Measurements from ENCODE around the gene AP5S1.
A peak's percentile ranks its signal among the peaks of the same experiment; 100 is the strongest.

The AP5S1 gene

DNA sequence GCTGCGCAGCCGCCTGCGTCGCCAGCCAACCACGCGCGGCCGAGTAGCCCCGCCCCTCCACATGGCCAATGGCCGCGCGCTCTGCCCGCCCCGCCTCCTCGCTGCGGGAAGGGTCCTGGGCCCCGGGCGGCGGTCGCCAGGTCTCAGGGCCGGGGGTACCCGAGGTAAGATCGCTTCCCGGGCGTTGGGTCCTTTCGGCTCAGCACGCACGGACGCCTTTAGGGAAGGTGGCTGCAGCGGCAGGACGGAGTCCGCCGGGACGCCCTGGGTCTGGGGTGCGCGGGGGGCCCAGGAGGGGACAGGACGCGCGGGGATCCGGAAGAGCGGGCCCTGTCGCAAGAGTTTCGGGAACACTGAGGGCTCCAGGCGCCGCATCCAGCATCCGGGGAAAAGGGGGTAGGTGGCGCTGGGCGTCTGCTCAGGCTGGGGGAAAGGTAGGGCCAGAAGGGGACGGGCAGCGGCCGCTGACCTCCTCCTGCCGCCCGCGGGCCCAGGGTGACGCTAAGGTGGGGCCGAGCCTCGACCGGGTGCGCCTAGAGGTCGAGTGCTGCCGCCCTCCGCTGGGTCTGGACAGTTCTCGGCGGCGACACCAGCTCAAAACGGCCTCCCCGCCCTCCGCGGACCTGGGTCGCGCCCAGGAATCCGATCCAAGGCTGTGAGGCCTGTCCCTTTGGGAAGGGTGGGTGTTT, 26.5 kb downstream of the AP5S1 start, which contains the start of gene MAVS:
Gene MAVS (plus strand): TSS at position 95 of the 689 bp plus-strand sequence. CDS start 7,791 bp downstream, outside the sequence.
- DNase-seq, result peak; percentile 73

DNA sequence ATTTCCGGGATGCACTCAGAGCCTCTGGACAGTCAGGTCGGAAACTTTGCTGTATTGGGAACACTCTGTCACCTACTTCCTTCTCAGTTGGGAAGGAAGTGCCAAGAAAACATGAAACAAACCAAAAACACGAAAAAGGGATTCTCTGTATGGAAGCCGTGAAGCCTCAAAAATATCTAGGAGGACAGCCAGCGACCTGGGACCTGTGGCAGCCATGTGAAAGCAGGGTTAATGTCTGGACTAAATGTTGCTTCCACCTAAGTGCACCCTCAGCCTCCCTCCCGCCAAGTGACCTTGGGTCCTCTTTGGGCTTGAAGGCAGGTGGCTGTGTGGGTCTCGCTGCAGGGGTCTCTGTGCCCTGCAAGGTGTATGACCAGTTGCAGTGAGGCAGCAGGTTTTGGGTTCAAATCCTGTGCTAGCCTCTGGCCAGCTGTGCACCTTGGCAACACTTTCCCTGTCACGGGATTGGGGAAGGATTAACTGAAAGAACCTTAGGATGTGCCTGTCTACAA, 27.1 kb downstream of the AP5S1 start:
- DNase-seq, result peak; percentile 10

DNA sequence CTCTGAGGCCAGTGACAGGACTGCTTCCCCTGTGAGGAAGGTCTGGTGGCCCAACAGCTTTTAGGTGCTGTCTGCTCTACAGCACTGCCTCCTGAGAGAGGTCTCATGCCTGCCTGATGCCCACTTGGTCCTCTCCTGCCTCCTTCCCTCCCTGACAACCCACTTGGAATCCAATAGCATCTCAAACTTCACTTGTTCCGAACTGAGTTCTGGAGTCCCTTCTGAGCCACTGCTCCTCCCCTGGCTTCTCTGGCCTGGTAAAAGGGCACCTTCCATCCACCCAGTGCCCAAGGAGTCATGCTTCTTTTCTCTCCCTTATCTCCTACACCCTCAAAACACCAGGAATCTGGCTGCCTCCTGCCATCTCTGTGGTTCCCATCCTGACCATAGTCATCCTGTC, 28.2 kb downstream of the AP5S1 start:
- DNase-seq, result no peak

DNA sequence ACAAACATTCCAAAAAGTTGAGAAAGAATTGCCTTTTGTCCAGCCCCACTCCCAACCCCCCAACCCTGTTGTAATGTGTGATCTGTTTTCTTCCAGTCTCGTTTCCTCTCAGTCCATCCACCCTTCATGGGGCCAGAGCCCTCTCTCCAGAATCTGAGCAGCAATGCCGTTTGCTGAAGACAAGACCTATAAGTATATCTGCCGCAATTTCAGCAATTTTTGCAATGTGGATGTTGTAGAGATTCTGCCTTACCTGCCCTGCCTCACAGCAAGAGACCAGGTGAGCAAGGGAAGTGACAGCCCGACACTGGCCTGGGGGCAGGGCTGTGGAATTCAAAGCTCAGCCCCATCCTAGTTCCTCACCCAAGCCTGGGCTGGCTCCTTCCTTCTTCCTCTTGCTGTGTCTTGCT, 34.1 kb downstream of the AP5S1 start:
- no peak for DNase-seq

DNA sequence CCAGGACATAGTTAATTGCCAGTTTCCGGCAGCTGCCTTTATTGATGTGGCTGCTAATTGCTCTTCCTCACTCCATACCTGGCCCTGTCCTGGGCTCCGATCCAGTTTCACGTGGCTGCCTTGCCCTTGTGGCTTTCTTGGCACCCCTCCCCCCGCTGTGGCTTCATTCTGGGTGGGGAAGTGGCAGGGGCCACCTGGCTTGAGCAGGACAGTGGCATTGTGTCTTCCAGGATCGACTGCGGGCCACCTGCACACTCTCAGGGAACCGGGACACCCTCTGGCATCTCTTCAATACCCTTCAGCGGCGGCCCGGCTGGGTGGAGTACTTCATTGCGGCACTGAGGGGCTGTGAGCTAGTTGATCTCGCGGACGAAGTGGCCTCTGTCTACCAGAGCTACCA, 37.1 kb downstream of the AP5S1 start:
- DNase-seq, result no peak

DNA sequence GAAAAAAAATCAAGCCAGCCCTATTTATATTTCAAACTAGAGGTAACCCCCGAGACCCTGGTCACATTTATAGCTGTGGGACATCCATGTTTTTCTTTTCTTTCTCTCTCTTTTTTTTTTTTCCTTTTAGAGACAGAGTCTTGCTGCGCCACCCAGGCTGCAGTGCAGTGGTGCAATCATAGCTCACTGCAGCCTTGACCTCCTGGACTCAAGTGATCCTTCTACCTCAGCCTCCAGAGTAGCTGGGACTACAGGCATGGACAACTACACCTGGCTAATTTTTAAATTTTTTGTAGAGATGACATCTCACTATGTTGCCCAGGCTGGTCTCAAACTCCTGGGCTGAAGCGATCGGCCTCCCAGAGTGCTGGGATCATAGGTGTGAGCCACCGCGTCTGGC, 38.3 kb downstream of the AP5S1 start:
- DNase-seq, result no peak

DNA sequence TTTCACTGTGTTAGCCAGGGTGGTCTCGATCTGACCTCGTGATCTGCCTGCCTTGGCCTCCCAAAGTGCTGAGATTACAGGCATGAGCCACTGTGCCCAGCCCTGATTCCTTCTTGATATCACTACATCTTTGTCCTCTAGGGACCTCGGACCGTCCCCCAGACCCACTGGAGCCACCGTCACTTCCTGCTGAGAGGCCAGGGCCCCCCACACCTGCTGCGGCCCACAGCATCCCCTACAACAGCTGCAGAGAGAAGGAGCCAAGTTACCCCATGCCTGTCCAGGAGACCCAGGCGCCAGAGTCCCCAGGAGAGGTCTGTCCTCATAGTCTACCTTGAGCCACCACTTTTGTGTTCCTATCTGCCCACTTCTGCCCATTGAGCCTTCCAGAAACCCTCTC, 40.8 kb downstream of the AP5S1 start:
- no peak for DNase-seq

DNA sequence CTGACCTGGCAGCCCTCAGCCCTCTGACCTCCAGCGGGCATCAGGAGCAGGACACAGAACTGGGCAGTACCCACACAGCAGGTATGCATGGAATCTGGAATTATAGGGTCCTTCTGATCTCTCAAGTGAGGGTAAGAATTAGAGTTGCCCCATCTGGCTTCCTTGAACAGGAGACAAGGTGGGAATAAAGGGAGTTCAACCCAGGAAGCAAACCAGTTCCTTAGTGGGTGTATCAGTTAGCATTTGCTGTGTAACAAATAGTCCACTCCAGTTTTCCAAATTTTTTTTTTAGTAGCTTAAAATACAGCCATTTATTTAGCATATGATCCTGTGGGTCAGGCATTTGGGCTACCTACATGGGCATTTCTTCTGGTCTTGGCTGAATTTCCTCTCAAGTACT, 42.0 kb downstream of the AP5S1 start:
- no peak for DNase-seq

DNA sequence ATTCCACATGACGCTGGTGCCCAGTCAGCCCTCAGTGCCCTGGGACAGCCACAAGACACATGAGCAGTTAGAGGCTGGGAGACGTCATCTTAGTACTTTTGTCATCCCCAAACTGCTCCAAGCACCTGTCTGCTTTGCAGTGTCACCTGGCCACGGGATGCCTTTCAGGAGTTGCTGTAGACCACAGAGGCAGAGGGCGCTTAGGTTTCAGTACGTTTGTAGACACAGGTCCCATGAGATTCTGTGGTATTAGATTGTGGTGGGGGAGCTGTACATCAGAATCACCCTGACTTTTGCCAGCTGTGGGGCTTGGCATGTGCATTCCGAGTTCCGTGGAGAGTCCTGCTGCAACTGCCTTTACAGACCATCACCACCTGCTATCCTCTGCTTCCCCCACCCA, 43.0 kb downstream of the AP5S1 start:
- DNase-seq, result no peak

DNA sequence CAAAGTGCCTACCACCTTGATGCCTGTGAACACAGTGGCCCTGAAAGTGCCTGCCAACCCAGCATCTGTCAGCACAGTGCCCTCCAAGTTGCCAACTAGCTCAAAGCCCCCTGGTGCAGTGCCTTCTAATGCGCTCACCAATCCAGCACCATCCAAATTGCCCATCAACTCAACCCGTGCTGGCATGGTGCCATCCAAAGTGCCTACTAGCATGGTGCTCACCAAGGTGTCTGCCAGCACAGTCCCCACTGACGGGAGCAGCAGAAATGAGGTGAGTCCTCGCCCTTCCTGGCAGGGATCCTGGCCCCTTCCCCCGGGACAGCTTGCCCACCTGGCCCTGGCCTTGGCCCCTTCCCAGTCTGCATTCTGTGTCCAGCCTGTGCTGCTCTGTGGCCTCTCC, 44.2 kb downstream of the AP5S1 start:
- DNase-seq, result no peak

DNA sequence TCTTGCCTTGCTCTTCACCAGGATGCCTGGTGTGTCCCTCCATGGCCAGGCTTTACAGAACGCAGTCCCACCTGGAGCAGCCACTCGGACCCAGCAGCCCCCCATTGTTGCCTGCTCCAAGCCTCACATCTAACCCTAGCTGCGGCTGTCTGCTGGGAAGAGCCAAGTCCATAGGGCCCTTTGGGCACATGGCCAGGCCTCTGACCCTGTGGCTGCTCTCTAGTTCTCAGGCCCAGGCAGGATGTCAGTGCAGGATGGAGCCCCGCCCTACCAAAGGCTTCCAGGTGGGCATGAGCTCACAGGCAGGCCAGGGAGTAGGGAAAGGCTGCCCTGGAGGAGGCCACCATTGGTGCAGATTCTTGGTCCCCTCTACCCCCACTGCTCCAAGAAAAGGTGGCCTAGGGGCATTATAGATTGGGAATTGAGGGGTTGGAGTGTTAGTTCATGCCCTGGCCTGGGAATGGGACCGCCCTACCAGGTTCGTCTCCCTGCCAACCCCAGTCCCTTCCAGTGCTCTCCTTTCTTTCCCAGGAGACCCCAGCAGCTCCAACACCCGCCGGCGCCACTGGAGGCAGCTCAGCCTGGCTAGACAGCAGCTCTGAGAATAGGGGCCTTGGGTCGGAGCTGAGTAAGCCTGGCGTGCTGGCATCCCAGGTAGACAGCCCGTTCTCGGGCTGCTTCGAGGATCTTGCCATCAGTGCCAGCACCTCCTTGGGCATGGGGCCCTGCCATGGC, 45.0 kb downstream of the AP5S1 start:
- DNase-seq, result no peak

DNA sequence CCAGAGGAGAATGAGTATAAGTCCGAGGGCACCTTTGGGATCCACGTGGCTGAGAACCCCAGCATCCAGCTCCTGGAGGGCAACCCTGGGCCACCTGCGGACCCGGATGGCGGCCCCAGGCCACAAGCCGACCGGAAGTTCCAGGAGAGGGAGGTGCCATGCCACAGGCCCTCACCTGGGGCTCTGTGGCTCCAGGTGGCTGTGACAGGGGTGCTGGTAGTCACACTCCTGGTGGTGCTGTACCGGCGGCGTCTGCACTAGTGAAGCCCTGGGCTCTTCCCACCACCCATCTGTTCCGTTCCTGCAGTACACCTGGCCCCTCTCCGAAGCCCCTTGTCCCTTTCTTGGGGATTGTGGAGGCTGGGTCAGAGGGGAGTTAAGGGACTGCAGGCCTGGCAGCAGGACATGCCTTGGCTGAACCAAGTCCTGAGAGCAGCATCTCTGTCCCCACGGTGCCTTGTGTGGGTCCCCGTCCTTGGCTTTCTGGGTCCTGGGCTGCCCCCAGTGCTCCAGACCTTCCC, 45.6 kb downstream of the AP5S1 start:
- no peak for DNase-seq

DNA sequence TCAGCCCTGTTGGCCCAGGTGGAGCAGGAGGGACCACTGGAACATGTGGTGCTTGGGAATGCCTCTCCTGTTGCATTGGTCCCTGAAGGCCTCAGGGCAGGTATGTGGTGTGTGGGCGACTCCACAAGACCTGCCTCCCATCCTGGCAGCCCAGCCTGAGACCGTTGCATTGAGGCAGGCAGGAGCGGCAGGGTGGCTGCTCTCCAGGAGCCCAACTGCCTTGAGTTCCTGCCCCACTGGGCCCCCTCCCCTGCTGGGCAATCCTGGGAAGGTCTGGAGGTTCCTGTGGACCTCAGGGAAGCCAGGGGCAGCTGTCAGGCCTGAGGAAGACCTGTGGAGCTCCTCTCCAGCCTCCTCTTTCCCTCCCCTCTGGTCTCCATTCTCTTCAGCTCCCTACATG, 46.1 kb downstream of the AP5S1 start:
- no peak for DNase-seq

DNA sequence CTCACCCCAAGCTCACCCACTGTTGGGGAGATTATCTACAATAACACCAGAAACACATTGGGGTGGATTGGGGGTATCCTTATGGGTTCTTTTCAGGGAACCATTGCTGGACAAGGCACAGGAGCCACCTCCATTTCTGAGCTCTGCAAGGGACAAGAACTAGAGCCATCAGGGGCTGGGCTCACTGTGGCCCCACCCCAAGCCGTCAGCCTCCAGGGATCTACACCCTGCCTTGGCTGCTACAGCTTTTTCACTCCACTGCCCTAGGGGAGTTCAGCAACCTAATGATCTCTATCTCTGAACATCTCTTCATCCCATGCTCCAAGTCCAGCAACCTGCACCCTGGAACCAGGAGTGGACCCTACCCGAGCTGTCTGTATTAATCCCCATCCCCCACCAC, 47.5 kb downstream of the AP5S1 start:
- DNase-seq, result no peak

DNA sequence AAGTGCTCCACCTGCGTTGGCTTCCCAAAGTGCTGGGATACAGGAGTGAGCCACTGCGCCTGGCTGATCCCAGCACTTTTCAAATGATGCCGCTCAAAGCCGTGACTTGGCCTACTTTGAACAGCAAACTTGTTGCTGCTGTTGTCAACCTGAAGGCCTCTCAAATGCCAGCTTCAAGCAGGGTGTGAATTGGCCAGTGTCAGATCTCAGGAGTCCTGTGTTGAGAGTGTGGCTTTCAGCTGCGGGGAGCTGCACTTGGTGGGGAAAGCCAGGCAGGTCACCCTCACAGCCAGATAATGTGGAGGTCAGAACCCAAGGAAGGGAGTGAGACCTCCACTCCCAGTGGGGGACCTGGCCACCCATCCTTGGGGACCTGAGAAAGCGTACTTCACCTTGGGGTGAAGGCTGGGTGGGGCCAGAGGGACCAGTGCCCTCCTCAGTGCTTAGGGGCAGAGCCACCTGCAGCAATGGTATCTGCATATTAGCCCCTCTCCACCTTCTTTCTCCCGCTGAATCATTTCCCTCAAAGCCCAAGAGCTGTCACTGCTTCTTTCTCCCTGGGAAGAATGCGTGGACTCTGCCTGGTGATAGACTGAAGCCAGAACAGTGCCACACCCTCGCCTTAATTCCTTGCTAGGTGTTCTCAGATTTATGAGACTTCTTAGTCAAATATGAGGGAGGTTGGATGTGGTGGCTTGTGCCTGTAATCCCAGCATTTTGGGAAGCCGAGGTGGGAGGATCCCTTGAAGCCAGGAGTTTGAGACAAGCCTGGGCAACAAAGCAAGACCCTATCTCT, 49.7 kb downstream of the AP5S1 start:
- DNase-seq, result no peak

DNA sequence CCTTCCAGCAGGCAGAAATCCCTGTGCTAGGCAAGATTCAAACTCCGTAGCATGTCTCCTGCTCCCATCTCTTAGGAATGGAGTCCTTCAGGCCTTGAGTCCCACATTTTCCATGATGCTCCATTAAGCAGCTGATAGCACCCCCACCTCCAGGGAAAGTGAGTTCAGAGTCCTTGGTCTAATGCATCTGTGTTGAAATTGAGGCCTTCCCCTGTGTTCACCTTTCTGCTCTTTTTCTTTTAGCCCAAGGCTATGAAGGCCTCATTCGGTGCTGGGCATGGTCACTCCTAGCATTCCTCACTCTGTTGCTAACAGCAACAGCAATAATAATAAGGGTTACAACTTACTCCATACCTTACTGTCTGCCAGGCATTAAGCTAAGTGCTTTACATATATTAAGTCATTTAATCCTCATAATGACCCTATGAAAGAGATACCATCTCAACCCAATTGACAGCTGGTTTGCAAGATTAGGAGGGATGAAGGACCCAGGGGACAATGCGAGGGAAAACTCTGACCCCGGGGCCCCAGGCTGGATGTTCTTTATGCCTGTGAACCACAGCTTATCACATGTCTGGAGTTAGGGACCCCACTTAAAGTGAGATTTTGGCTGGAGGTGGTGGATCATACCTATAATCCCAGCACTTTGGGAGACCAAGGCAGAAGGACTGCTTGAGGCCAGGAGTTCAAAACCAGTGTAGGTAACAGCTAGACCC, 51.4 kb downstream of the AP5S1 start:
- no peak for DNase-seq

DNA sequence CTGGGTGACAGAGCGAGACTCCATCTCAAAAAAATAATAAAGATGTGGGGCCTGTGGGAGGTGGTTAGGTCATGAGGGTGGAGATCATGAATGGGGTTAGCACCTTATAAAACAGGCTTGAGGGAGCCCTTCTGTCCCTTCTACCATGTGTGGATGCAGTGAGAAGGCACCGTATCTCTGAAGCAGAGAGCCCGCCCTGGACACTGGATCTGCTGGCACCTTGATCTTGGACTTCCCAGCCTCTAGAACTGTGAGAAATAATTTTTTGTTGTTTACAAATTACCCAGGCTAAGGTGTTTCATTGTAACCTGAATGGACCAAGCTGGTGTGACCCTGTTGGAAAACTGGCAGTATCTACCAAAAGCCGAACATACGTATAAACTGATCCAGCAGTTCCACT, 53.2 kb downstream of the AP5S1 start:
- DNase-seq, result no peak

DNA sequence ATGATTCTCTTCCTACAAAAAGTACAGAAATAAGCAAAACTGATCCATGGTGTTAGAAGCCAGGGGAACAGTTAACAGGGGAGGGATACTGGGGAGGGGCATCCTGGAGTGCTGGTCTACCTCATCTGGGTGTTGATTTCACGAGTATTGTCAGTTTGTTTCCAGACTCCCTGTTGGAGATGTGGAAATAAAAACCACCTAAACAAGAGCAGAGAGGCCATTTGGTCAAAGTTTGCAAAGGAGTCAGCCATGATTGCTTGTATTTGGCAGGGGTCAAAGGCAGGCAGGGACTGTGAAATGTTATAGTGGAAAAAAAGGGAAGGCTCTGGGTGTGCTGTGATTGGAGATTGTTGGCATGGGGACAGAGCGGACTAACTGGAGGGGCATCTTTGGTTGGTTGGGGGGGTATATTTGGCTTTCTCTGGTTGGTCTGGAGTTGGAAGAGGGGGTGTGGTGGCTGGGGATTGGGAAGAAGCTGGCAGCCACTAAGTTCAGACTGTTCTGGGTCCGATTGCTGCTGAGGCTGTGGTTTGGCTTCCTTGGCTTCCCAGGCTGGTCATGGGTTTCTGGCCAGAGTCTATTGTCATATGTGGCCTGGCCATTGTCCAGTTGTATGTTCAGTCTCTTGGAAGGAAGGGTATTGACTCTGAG, 54.0 kb downstream of the AP5S1 start:
- DNase-seq, result no peak

DNA sequence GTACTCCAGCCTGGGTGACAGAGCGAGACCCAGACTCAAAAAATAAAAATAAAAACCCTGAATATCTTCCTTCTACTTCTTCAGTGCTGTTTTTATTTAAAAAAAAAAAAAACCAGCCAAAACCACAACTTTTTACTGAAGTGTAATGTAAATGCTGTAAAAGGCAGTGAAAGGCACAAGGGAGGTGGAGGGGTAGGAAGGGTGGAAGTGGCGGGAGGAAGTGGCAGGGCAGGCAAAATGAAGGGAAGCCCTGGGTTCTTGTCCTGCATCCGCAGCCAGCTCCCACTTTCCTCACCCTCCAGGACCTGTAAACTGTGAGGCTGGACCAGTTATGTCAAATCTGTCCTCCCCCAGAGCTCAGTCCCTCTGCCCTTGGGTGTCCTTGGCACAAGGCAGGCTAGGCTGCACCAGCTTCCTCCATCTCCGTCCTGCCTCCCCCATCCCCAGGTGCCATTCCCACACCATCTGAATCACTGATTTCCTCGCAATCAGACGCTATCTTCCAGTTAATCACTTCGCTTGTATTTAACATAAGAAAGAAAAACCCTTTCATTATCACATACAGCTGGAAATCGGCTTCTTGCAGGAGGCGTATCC, 55.1 kb downstream of the AP5S1 start:
- no peak for DNase-seq

DNA sequence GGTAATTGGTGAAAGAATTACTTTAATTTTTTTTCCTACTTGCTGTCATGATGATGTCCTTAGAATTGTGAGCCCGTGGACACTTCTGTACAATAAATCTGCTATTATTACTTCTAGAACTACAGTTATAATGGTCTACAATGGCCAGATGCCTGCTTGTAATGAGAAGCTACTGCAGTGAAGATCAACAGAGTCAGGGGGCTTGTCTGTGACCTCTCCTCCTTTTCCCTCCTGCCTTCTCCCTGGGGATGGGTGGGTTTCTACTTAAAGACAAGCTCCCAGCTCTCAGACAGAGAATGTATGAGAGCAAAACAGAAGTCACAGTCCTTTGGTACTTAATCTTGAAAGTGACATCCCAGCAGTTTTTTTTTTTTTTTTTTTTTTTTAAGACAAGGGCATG, 55.7 kb downstream of the AP5S1 start:
- no peak for DNase-seq

DNA sequence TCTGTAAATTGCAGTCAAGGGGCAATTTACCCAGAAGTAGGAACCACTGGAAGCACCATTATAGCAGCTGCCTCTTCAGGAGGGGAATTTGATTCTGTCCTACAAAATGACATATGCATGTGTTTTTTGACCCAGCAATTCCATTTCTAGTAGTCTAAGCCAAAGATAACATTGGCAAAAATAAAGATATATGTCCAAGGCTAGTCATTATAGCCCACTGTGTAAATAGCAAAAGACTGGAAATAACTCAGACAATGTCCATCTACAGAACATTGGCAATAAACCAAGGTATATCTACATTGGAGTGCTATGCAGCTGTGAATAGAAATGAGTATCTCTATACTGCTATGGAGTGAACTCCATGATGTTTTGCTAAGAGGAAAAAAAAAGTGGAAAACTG, 56.3 kb downstream of the AP5S1 start:
- no peak for DNase-seq
